AG09309 (cell line): Measurements from ENCODE around the gene SPOCD1.

Experiments used
- DNase-seq: peaks from one replicate; pipeline ENCODE4 v3.0.0-alpha.2; 2010; ENCODE audit warnings: low read depth
- H3K4me3 ChIP-seq: 2 replicates; pipeline ENCODE4 v1.5.1; 2011; ENCODE audit warnings: mild to moderate bottlenecking, low read depth, low read length, moderate library complexity; ENCODE audit not compliant: control insufficient read depth
- TF ChIP-seq, protein P1 (sequence below): IDR thresholded peaks from 2 replicates; pipeline ENCODE4 v1.5.1; 2011; ENCODE audit warnings: mild to moderate bottlenecking, low read depth, low read length, inconsistent platforms; ENCODE audit not compliant: insufficient read depth, control insufficient read depth; ENCODE audit errors: missing control alignments

Gene SPOCD1

DNA sequence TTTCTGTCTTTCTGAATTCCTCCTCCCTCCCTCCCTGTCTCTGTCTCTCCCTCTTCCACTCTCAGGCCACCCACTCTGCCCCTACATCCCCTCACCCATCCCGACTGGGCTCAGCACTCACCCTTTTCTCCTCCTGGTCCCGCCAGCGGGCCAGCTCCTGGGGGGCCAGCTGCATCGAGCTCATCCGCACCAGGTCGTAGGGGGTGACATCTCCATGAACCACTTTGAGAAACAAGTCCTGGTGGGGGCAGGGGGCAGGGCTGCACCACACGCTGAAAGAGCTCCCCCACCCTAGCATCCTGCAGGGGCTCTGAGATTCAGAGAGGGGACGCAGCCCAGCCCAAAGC is 17.8 kb downstream of the SPOCD1 start:
- no peak for DNase-seq
- H3K4me3 ChIP-seq, result peak overlapping the region; percentile 61
- TF ChIP-seq, protein P1, sequence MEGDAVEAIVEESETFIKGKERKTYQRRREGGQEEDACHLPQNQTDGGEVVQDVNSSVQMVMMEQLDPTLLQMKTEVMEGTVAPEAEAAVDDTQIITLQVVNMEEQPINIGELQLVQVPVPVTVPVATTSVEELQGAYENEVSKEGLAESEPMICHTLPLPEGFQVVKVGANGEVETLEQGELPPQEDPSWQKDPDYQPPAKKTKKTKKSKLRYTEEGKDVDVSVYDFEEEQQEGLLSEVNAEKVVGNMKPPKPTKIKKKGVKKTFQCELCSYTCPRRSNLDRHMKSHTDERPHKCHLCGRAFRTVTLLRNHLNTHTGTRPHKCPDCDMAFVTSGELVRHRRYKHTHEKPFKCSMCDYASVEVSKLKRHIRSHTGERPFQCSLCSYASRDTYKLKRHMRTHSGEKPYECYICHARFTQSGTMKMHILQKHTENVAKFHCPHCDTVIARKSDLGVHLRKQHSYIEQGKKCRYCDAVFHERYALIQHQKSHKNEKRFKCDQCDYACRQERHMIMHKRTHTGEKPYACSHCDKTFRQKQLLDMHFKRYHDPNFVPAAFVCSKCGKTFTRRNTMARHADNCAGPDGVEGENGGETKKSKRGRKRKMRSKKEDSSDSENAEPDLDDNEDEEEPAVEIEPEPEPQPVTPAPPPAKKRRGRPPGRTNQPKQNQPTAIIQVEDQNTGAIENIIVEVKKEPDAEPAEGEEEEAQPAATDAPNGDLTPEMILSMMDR, result no peak

DNA sequence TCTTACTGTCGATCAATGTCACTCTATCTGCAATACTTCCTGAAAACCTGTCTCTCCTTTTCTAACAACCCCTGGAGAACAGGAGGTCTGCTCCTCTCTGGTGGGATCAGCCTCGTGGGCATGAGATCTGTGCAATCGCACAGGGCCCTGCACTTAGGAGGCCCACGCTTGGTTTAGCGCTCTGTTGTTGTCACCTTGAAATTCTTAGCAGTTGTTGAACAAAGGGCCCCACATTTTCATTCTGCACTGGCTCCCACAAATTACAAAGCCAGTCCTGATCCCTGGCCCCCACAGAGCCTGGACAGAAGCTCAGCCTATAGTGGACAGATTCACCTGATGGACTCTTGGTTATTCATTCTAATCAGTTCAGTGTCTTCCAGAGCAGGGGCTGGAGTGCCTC is 18.6 kb downstream of the SPOCD1 start:
- H3K4me3 ChIP-seq, result peak overlapping the region; percentile 61
- TF ChIP-seq, protein P1, result no peak
- DNase-seq, result no peak

DNA sequence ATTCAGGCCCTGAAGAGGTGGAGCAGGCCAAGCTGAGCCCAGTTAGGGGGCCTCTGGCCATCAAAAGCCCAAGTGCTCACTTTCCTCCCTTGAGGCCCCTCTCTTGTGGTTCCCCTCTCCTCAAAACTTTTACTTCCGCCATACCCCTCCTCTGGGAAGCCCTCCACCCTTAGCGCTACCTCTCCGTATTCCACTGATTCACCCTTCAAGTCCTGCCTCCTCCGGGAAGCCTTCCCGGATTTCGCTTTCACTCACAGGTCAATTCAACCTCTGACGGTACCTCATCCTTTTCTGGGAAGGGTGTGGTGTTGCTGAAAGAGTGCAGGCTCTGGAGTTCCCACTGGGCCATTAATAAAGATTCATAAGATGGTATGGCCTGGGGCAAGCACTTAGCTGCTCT is 19.1 kb downstream of the SPOCD1 start:
- H3K4me3 ChIP-seq, result peak overlapping the region; percentile 2
- TF ChIP-seq, protein P1, result no peak
- DNase-seq, result no peak

DNA sequence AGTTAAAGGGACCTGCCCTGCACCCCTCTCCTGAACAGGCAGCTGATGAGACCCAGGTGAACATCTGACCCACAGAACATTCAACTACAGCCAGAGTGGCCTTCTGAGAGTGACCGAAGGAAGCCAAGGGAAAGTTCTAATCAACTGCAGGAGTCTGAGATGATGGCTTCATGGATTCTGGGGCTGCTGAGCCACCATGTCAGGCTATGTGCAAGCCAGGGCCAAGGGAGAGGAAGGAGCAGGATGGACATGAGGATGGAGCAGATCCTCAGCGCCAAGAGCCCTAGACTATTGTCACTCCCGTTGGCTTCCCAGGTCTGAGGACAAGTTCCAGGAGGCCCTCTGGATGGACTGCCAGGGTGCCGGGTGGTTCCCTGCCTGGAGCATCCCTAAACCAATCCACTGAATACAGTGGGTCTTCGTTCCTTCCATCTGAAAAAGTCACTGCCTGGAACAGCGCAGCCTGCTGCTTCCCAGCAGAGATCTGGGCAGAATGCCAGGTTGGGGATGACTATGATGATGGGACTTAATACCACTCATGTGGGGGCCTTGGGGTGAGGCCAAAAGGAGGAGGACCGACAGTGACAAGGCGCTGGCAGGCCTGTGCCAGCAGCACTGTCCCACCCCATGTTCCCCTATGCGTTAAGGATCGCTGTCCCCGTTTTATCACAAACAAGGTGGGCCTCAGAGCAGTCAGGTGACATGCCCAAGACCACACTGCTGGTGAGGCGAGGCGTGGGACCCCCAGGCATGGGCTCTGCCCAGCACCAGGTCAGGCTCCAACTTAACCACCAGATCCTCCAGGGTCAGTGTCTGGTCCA is 19.8 kb downstream of the SPOCD1 start:
- no peak for DNase-seq
- TF ChIP-seq, protein P1, result peak; percentile 8
- peak overlapping the region; percentile 2 for H3K4me3 ChIP-seq

DNA sequence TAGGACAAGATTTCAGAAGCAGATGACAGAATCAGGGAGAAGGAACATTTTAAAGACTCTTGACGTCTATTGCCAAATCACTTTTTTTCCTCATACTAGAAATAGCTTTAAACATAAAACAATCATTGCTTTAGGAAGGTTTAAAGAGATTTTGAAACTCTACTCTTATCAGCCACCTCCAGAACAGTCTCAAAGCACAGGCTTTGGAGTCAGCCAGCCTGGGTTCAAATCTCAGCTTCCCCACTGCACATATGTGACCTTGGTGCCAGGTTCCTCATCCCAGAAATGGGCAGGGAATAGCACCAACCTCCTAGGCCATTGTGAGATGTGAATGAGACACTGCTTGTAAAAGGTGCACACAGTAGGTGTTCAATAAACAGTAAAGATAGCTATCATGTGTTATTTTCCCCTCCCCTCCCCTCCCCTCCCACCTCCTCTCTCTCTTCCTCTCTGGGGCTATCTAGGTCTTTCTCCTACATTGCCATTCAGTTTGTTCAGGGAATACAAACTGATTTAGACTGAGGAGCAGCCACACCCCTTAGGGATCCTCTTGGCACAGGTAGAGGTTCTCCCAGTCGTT is 20.6 kb downstream of the SPOCD1 start:
- H3K4me3 ChIP-seq, result no peak overlapping the region
- DNase-seq, result no peak
- TF ChIP-seq, protein P1, result no peak

DNA sequence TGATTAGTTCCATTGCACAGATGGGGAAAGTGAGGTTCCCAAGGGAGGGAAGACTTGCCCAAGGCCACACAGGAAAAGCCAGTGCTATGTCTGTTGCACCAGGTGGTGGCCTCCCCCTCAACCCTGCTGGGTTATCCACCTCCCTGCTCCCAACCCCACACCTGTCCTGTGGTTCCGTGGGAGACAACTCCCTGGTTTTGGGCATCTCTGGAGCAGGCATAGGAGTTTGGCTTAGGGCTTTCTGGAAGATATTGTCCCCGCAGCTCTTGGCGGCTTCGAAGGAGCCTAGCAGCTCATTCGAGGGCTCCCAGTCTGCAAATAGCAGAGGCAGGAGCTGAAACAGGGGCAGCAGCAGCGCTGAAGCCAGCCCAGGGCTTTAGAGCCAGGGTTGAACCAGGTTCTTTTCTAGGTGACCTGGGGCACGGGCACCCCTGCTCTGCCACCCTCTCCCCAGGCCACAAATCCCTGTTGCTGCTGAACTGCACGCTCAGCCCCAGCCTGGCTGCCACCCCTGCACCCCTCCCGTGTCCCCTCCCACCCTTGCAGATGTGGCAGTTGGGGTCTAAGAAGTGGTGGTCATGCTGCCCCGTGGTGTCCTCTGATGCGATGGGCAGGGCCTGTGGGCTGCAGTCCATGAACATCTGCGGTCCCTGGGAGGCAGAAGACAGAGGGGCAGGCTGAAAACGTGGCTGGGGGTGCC is 22.1 kb downstream of the SPOCD1 start:
- TF ChIP-seq, protein P1, result no peak
- H3K4me3 ChIP-seq, result no peak overlapping the region
- no peak for DNase-seq
